Astrocyte (in vitro differentiated cells and primary cell): ENCODE data around the gene MBNL2. TPM values are rescaled to one million over a fixed set of nuclear protein-coding genes. Genes with fewer than 3 reads are reported as not detected.

Experiments used
- DNase-seq: peaks from one replicate; pipeline ENCODE4 v3.0.0-alpha.2; 2010; ENCODE audit warnings: low read depth
- FAIRE-seq: peaks from 2 replicates; lab custom pipeline; 2011; peaks lifted over from hg19 to GRCh38; lab: Jason Lieb, UNC
- H2AFZ ChIP-seq: 2 replicates; pipeline ENCODE4 v1.6.0; 2012; ENCODE audit warnings: low read depth, low read length, inconsistent platforms
- H3K27ac ChIP-seq: 2 replicates; pipeline ENCODE4 v1.5.1; 2011; ENCODE audit warnings: low read depth, low read length, inconsistent platforms
- H3K27me3 ChIP-seq: 2 replicates; pipeline ENCODE4 v1.6.0; 2011; ENCODE audit warnings: low read length, inconsistent platforms; ENCODE audit not compliant: insufficient read depth
- H3K36me3 ChIP-seq: 2 replicates; pipeline ENCODE4 v1.5.1; 2011; ENCODE audit warnings: low read length, inconsistent platforms; ENCODE audit not compliant: insufficient read depth
- H3K4me1 ChIP-seq: 2 replicates; pipeline ENCODE4 v1.5.1; 2011; ENCODE audit warnings: low read length, inconsistent platforms; ENCODE audit not compliant: insufficient read depth
- H3K4me2 ChIP-seq: 2 replicates; pipeline ENCODE4 v1.6.0; 2012; ENCODE audit warnings: low read length, inconsistent platforms
- H3K4me3 ChIP-seq: 2 replicates; pipeline ENCODE4 v1.5.1; 2011; ENCODE audit warnings: low read depth, mild to moderate bottlenecking, low read length, inconsistent platforms; ENCODE audit not compliant: insufficient read depth
- H3K79me2 ChIP-seq: 2 replicates; pipeline ENCODE4 v1.6.0; 2012; ENCODE audit warnings: mild to moderate bottlenecking, low read length, inconsistent platforms; ENCODE audit not compliant: insufficient read depth
- H3K9ac ChIP-seq: 2 replicates; pipeline ENCODE4 v1.6.0; 2012; ENCODE audit warnings: mild to moderate bottlenecking, low read length, inconsistent platforms
- H3K9me3 ChIP-seq: 2 replicates; pipeline ENCODE4 v1.5.1; 2012; ENCODE audit warnings: low read depth, mild to moderate bottlenecking, low read length, inconsistent platforms; ENCODE audit not compliant: insufficient read depth
- H4K20me1 ChIP-seq: 2 replicates; pipeline ENCODE4 v1.6.0; 2012; ENCODE audit warnings: low read length, inconsistent platforms; ENCODE audit not compliant: insufficient read depth
- H3K27ac Mint-ChIP-seq: one replicate; pipeline ENCODE4 v1.8.0; 2021; ENCODE audit warnings: mild to moderate bottlenecking, mixed read lengths; ENCODE audit not compliant: unreplicated experiment
- H3K27me3 Mint-ChIP-seq: one replicate; pipeline ENCODE4 v1.8.0; 2021; ENCODE audit warnings: low read depth, mixed read lengths; ENCODE audit not compliant: unreplicated experiment
- H3K36me3 Mint-ChIP-seq: one replicate; pipeline ENCODE4 v1.8.0; 2021; ENCODE audit warnings: low read depth, mixed read lengths; ENCODE audit not compliant: unreplicated experiment
- H3K4me1 Mint-ChIP-seq: one replicate; pipeline ENCODE4 v1.8.0; 2021; ENCODE audit warnings: low read depth, mixed read lengths; ENCODE audit not compliant: unreplicated experiment
- H3K4me3 Mint-ChIP-seq: one replicate; pipeline ENCODE4 v1.8.0; 2021; ENCODE audit warnings: mild to moderate bottlenecking, moderate library complexity, mixed read lengths; ENCODE audit not compliant: unreplicated experiment
- H3K9me3 Mint-ChIP-seq: one replicate; pipeline ENCODE4 v1.8.0; 2021; ENCODE audit warnings: mild to moderate bottlenecking, mixed read lengths; ENCODE audit not compliant: unreplicated experiment
- EZH2 ChIP-seq: IDR thresholded peaks from 2 replicates; pipeline ENCODE4 v1.6.1; 2012; ENCODE audit warnings: mild to moderate bottlenecking, low read length, inconsistent platforms; ENCODE audit not compliant: insufficient read depth
- total RNA-seq: library from RNA; stranded (reverse); gene quantifications from 2 replicates; pipeline ENCODE4 v1.2.1, GENCODE V29; 2021
- TF ChIP-seq, protein P1 (sequence below): IDR thresholded peaks from 2 replicates; pipeline ENCODE4 v1.5.1; 2011; ENCODE audit warnings: low read depth, mild to moderate bottlenecking, inconsistent platforms, low read length, moderate library complexity; ENCODE audit not compliant: insufficient read depth

MBNL2 gene
- total RNA-seq, 1 donor from 2014 or later: 66.5 TPM

DNA sequence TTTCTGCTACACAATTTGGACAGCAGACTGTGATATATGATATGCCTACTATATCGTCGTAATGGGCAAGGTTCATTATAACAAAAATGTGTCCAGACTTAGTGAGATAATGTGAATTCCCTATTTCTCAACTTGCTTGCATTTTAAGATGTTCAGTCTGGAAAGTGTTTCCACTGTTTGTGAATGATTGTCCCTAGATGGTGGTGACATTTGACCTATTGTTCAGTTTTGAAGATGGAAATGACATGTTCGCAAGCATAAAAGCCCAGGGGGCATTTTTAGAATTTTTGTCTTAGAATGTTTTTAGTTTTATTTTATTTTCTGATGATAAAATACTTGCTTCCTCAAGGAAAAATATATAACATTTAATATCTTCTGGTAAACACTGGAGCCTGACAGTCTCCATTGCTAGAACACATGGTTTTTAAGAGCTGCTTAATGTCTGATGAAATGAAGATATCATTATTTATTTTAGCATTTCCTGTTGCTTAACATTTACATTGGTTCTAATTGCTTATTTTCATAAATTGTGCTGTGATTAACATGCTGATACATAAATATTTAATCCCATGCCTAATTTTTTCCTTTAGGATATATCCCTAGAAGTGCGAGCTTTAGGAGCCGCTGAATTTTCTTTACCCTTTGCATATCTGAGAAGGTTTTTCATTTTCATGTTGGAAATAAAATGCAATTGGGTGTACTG, 27.1 kb downstream of the MBNL2 start:
- H3K4me1 ChIP-seq: peaks cover 15% of the 10 kb centered on the region
- no peak overlapping the region for H2AFZ ChIP-seq
- TF ChIP-seq, protein P1, sequence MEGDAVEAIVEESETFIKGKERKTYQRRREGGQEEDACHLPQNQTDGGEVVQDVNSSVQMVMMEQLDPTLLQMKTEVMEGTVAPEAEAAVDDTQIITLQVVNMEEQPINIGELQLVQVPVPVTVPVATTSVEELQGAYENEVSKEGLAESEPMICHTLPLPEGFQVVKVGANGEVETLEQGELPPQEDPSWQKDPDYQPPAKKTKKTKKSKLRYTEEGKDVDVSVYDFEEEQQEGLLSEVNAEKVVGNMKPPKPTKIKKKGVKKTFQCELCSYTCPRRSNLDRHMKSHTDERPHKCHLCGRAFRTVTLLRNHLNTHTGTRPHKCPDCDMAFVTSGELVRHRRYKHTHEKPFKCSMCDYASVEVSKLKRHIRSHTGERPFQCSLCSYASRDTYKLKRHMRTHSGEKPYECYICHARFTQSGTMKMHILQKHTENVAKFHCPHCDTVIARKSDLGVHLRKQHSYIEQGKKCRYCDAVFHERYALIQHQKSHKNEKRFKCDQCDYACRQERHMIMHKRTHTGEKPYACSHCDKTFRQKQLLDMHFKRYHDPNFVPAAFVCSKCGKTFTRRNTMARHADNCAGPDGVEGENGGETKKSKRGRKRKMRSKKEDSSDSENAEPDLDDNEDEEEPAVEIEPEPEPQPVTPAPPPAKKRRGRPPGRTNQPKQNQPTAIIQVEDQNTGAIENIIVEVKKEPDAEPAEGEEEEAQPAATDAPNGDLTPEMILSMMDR: no peak
- no peak for TF ChIP-seq EZH2
- no peak overlapping the region for H3K4me3 ChIP-seq
- H3K4me2 ChIP-seq: peak overlapping the region; percentile 33
- no peaks in the 10 kb centered on the region for H3K9me3 ChIP-seq
- H3K27ac Mint-ChIP-seq: no peak overlapping the region
- H3K36me3 ChIP-seq: peaks cover 4% of the 10 kb centered on the region
- peaks cover 24% of the 10 kb centered on the region for H3K4me1 Mint-ChIP-seq
- peak overlapping the region; percentile 8 for H3K9ac ChIP-seq
- DNase-seq: no peak
- no peaks in the 10 kb centered on the region for H3K27me3 Mint-ChIP-seq
- peaks cover 43% of the 10 kb centered on the region for H4K20me1 ChIP-seq
- no peaks in the 10 kb centered on the region for H3K9me3 Mint-ChIP-seq
- H3K4me3 Mint-ChIP-seq: no peak overlapping the region
- no peak overlapping the region for H3K27ac ChIP-seq
- no peaks in the 10 kb centered on the region for H3K27me3 ChIP-seq
- FAIRE-seq: no peak
- peaks cover 1% of the 10 kb centered on the region for H3K36me3 Mint-ChIP-seq
- H3K79me2 ChIP-seq: peaks cover 93% of the 10 kb centered on the region

DNA sequence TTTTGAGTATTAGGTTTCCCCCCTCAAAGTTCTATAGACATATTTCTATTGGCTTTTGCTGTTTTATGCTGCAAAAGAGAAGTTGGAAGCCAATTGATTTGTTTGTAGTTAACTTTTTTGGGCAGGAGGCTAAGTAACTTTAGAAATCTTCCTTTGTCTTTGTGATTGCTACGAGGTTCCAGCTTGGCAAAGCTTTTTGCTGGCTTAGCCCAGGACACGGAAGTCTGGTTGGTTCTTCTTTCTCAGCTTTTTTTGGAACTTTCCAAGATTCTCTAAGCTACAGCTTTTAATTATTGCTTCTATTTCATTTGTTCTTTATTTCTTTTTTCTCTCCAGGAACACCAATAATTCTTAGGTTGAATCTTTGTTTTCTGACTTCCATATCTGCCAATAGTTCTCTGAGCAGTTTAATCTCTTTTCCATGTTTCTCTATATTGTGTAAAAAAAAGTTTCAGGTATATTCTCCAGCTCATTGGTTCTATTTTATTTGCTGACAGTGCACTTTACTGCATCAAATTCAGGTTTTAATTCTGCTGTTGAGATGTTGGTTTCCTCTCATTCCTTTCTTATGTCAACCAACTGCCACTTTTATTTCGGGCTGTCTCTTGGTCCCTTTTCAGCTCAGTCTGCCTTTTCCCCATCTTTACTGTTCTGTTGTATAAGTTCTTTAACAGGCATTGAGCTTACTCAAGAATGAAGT, 27.8 kb downstream of the MBNL2 start:
- no peaks in the 10 kb centered on the region for H3K27me3 Mint-ChIP-seq
- no peak overlapping the region for H2AFZ ChIP-seq
- H3K79me2 ChIP-seq: peaks cover 86% of the 10 kb centered on the region
- no peaks in the 10 kb centered on the region for H3K9me3 Mint-ChIP-seq
- peaks cover 22% of the 10 kb centered on the region for H3K4me1 ChIP-seq
- no peak for TF ChIP-seq EZH2
- TF ChIP-seq, protein P1: no peak
- H3K9ac ChIP-seq: peak overlapping the region; percentile 8
- H3K4me3 ChIP-seq: no peak overlapping the region
- no peak overlapping the region for H3K4me3 Mint-ChIP-seq
- no peak for FAIRE-seq
- peaks cover 26% of the 10 kb centered on the region for H3K4me1 Mint-ChIP-seq
- no peaks in the 10 kb centered on the region for H3K9me3 ChIP-seq
- peaks cover 1% of the 10 kb centered on the region for H3K36me3 Mint-ChIP-seq
- no peak overlapping the region for H3K27ac Mint-ChIP-seq
- peak overlapping the region; percentile 33 for H3K4me2 ChIP-seq
- no peaks in the 10 kb centered on the region for H3K36me3 ChIP-seq
- H3K27ac ChIP-seq: peak overlapping the region; percentile 2
- no peak for DNase-seq
- H4K20me1 ChIP-seq: peaks cover 39% of the 10 kb centered on the region
- H3K27me3 ChIP-seq: no peaks in the 10 kb centered on the region
